Common myeloid progenitor, CD34-positive (primary cell): ENCODE data around the gene FOXP1.

Experiments
- CTCF ChIA-PET: fragments of 350-600 bp; sonication (Branson Sonifier 250); formaldehyde crosslinking; loops from one replicate; lab custom pipeline; 2021; ENCODE audit warnings: antibody characterized with exemption; lab: Charles Lee
- POLR2A ChIA-PET: fragments of 350-600 bp; sonication (Branson Sonifier 250); formaldehyde crosslinking; loops from one replicate; lab custom pipeline; 2021; ENCODE audit warnings: antibody characterized with exemption; lab: Charles Lee
- DNase-seq, 3 donors: peaks; one replicate each; pipeline versions ENCODE4 v3.0.0 to v3.0.0-alpha.2; 2013
- H3K27ac ChIP-seq, 2 experiments: 1 replicate in 1 of 2; 2 replicates in 1 of 2; pipeline ENCODE4 v1.7.0; 2013; ENCODE audit warnings: inconsistent platforms in 2 of 2, low read length in 2 of 2, mild to moderate bottlenecking in 2 of 2, low read depth in 1 of 2, moderate library complexity in 1 of 2; ENCODE audit not compliant: severe bottlenecking in 2 of 2, insufficient read depth in 1 of 2, poor library complexity in 1 of 2
- H3K27me3 ChIP-seq, 5 experiments: replicated peaks in 2 of 5; 1 replicate in 3 of 5; 2 replicates in 2 of 5; pipeline versions ENCODE4 v1.6.1 to v1.7.0; 2013; ENCODE audit warnings: low read length in 4 of 5, mild to moderate bottlenecking in 2 of 5, moderate library complexity in 2 of 5, inconsistent platforms in 1 of 5; ENCODE audit not compliant: insufficient read depth in 5 of 5, control insufficient read depth in 4 of 5
- H3K36me3 ChIP-seq, 4 experiments: 1 replicate in 2 of 4; 2 replicates in 2 of 4; pipeline versions ENCODE4 v1.6.1 to v1.7.0; 2013; ENCODE audit warnings: low read length in 3 of 4, control low read depth in 1 of 4, mild to moderate bottlenecking in 1 of 4; ENCODE audit not compliant: control insufficient read depth in 4 of 4, insufficient read depth in 4 of 4
- H3K4me1 ChIP-seq, 4 experiments: 1 replicate in 3 of 4; 2 replicates in 1 of 4; pipeline versions ENCODE4 v1.6.1 to v1.7.1; 2013; ENCODE audit warnings: low read length in 3 of 4, mild to moderate bottlenecking in 3 of 4, control low read depth in 1 of 4, inconsistent platforms in 1 of 4, moderate library complexity in 1 of 4; ENCODE audit not compliant: control insufficient read depth in 4 of 4, insufficient read depth in 4 of 4; ENCODE audit errors: control extremely low read depth in 1 of 4
- H3K4me3 ChIP-seq, 7 experiments: 1 replicate in 4 of 7; 2 replicates in 3 of 7; pipeline versions ENCODE4 v1.5.1 to v1.7.0; 2013; ENCODE audit warnings: mild to moderate bottlenecking in 7 of 7, low read length in 6 of 7, moderate library complexity in 6 of 7, inconsistent platforms in 2 of 7, low read depth in 2 of 7, control low read depth in 1 of 7; ENCODE audit not compliant: insufficient read depth in 4 of 7, control insufficient read depth in 1 of 7; ENCODE audit errors: extremely low read depth in 1 of 7
- H3K9me3 ChIP-seq, 5 experiments: 1 replicate in 4 of 5; 2 replicates in 1 of 5; pipeline versions ENCODE4 v1.6.1 to v1.7.1; 2013; ENCODE audit warnings: low read length in 4 of 5, mild to moderate bottlenecking in 2 of 5, inconsistent platforms in 1 of 5, low read depth in 1 of 5, moderate library complexity in 1 of 5; ENCODE audit not compliant: control insufficient read depth in 4 of 5, insufficient read depth in 2 of 5; ENCODE audit errors: control extremely low read depth in 1 of 5
- WGBS: methylation state at CpG from one replicate; pipeline ENCODE4 v1.1.5; 2013; ENCODE audit not compliant: insufficient coverage; 5-methylcytosine and 5-hydroxymethylcytosine counted together

The FOXP1 gene

DNA sequence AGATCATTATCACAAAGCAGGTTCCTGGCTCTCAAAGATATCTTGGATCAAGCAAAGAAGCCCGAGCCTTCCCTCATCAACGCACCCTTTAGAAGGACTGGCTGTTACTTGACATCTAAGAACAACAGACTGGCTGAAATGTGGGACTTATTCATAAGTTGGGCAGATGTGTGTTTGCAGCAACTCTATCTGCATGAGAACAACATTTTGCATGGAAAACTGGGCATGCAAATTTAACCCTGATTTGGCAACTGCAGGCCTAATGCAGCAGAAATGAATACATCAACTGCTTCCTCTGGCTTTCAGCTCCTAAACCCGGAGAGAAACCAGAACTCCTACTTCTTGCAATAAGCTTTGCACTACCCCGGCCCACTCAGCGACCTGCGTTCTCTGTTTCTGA is 35.0 kb upstream of the FOXP1 start:
- Histone ChIP-seq H3K4me3 (no peak overlapping the region), H3K36me3 (no peaks in the 10 kb centered on the region), H3K9me3 (no peaks in the 10 kb centered on the region), H3K4me1 (no peaks in the 10 kb centered on the region), H3K27ac (no peak overlapping the region), H3K27me3 (no peaks in the 10 kb centered on the region)
- no peak for DNase-seq
- WGBS = 89% methylated on average over 6 of the region's 6 CpGs
- ChIA-PET CTCF (no interaction called here), POLR2A (no interaction called here)

DNA sequence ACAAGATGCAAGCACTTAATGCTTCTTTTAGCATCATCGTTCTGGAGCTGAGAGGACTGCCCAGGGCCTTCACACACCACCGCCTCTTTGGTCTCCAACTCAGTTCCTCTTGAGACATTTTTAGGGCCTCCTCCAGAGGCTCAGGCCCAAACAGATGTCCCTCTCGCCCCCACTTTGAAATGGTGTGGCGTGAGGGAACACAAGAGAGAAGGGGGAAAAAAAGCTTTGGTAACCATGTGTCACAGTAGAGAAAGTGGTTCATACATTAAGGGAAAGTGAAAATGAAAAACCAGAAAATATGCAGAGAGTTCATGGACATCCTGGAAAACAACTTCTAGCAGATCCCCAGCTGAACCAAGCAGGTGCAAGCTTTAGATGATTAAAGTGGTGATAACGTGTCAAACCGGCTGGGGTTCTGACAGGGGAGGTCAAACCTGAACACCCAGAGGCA is 33.1 kb upstream of the FOXP1 start:
- ChIA-PET CTCF (interaction anchor here (0.6 kb wide), 1 partner anchor 558 kb away, joined by 3 read pairs; no protein-coding TSS in a partner anchor), POLR2A (no interaction called here)
- Histone ChIP-seq H3K27ac (no peak overlapping the region), H3K9me3 (no peaks in the 10 kb centered on the region), H3K4me1 (no peaks in the 10 kb centered on the region), H3K27me3 (no peaks in the 10 kb centered on the region), H3K4me3 (no peak overlapping the region), H3K36me3 (no peaks in the 10 kb centered on the region)
- no peak for DNase-seq
- 100% methylated on average over 3 of the region's 6 CpGs for WGBS

DNA sequence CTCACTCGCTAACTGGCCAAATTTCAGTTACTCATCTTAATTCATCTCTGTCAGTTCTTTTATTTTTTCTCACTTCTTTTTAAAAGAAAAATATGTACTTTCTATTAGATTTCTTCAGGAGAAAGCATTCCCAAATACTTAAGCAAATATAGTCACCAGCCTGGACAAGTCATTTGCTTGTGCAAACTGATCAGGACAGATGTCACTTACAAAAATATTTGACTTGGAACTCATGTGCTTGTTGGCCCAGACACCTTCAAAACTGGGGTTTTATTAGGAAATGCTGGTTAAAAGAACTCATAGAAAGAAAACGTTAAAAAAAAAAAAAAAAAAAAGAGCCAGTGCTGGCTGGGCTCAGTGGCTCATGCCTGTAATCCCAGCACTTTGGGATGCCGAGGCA is 31.3 kb upstream of the FOXP1 start:
- Histone ChIP-seq H3K4me1 (no peaks in the 10 kb centered on the region), H3K9me3 (no peaks in the 10 kb centered on the region), H3K36me3 (no peaks in the 10 kb centered on the region), H3K27ac (no peak overlapping the region), H3K27me3 (no peaks in the 10 kb centered on the region), H3K4me3 (no peak overlapping the region)
- DNase-seq = no peak
- ChIA-PET CTCF (no interaction called here), POLR2A (no interaction called here)
- WGBS = 100% methylated on average over 1 of the region's 3 CpGs

DNA sequence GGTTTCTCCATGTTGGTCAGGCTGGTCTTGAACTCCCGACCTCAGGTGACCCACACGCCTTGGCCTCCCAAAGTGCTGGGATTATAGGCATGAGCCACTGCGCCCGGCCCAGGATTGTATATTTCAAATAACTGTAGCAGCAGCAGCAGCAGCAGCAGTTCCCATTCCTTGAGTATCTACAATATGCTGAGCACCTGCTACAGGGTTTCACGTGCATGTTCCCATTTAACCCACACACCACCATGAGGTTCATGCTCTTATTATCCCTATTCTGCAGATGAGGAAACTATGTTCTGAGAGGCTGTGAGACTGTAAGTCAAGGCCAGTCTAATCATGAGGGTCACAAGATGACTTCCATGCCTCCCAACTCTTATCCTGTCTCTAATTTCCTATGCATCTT is 30.9 kb upstream of the FOXP1 start:
- ChIA-PET CTCF (no interaction called here), POLR2A (no interaction called here)
- Histone ChIP-seq H3K4me3 (no peak overlapping the region), H3K4me1 (no peaks in the 10 kb centered on the region), H3K27me3 (no peaks in the 10 kb centered on the region), H3K9me3 (no peaks in the 10 kb centered on the region), H3K27ac (no peak overlapping the region), H3K36me3 (no peaks in the 10 kb centered on the region)
- WGBS = 86% methylated on average over 2 of the region's 5 CpGs
- DNase-seq = no peak

DNA sequence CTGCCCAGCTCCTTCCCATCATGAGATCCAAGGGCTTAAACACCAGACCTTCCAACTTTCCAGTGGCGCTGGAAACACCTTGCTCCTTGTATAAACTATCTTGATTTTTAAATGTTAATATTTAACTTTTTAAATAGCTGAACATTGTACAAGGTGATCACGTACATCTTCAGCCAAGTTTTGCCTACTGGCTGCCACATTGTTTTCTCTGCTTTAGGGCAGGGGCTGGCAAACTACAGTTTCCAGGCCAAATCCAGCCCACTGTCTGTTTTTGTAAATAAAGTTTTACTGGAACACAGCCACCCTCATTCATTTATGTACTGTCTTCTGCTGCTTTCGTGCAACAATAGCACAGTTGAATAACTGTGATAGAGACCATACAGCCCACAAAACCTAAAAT is 27.6 kb upstream of the FOXP1 start:
- POLR2A ChIA-PET = no interaction called here
- 92% methylated on average over 2 of the region's 3 CpGs for WGBS
- Histone ChIP-seq H3K9me3 (peaks cover 0 to 5% (median 5%) of the 10 kb centered on the region in 5 experiments), H3K4me1 (no peaks in the 10 kb centered on the region), H3K27me3 (no peaks in the 10 kb centered on the region), H3K27ac (no peak overlapping the region), H3K36me3 (no peaks in the 10 kb centered on the region), H3K4me3 (no peak overlapping the region)
- DNase-seq = no peak
- CTCF ChIA-PET = no interaction called here

DNA sequence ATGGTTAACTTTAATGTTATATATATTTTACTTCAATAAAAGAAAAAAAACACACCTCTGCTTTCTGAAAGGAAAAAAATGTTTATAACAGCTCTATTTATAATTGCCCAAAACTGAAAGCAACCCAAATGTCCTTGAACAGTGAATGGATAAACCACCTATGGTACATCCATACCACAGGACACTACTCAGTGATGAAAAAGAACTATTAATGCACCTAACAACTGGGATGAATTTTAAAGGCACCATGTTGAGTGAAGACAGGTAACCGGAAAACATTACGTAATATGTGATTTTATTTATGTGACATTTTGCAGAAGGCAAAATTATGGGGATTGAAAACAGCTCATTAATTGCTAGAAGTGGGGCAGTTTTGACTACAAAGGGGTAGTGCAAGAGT is 23.8 kb upstream of the FOXP1 start:
- Histone ChIP-seq H3K4me3 (no peak overlapping the region), H3K9me3 (peaks cover 0 to 5% (median 5%) of the 10 kb centered on the region in 5 experiments), H3K36me3 (no peaks in the 10 kb centered on the region), H3K27ac (no peak overlapping the region), H3K4me1 (no peaks in the 10 kb centered on the region), H3K27me3 (no peaks in the 10 kb centered on the region)
- POLR2A ChIA-PET = no interaction called here
- WGBS = 100% methylated on average over 2 of the region's 2 CpGs
- DNase-seq = no peak
- CTCF ChIA-PET = interaction anchor here (1.4 kb wide), 1 partner anchor 17 kb away, joined by 3 read pairs; no protein-coding TSS in a partner anchor

DNA sequence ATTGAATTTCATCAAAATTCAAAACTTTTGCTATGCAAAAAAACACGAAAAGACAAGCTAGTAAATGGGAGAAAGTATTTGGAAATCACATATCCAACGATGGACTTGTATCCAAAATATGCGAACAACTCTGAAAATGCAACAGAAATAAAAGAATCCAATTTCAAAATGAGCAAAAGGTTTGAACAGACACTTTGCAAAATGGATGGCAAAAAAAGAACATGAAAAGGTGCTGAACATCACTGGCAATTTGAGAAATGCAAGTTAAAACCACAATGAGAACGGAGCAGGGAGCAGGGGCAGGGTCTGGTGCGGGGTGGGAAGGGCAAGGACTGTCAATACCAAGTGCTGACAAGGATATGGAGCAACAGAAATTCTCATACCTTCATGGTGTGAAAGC is 23.1 kb upstream of the FOXP1 start:
- Histone ChIP-seq H3K4me1 (no peaks in the 10 kb centered on the region), H3K27me3 (no peaks in the 10 kb centered on the region), H3K4me3 (no peak overlapping the region), H3K36me3 (no peaks in the 10 kb centered on the region), H3K9me3 (peaks cover 0 to 5% (median 5%) of the 10 kb centered on the region in 5 experiments), H3K27ac (no peak overlapping the region)
- ChIA-PET CTCF (no interaction called here), POLR2A (interaction anchor here (0.6 kb wide), 1 partner anchor 31 kb away, joined by 3 read pairs; no protein-coding TSS in a partner anchor)
- no peak for DNase-seq
- 94% methylated on average over 3 of the region's 5 CpGs for WGBS
